Mucosa of gallbladder (tissue), 1 donor: ENCODE data around the gene FIGN. TPM values are rescaled to one million over a fixed set of nuclear protein-coding genes. Genes with fewer than 3 reads are reported as not detected.

Experiments used
- DNase-seq: peaks from one replicate; pipeline ENCODE4 v3.0.0-alpha.2; 2020; ENCODE audit warnings: low spot score
- total RNA-seq: library from RNA; stranded (reverse); gene quantifications from one replicate; pipeline ENCODE4 v1.2.1, GENCODE V29; 2021
- donor health status: DM: no; HTN: no; CAD: no.

Gene FIGN
- 5.9 TPM for total RNA-seq

- DNase-seq: peak; percentile 83
These were observed at the start of gene FIGN for GRCh38 chr2:163735685-163736432. FIGN (minus strand) TSS chr2:163736008; CDS start chr2:163734927, 1,081 bp downstream.

- DNase-seq: no peak
These were observed 49.4 kb upstream of the FIGN start for GRCh38 chr2:163785162-163785561.

GRCh38 chr2:163779970-163780597 is 44.3 kb upstream of the FIGN start:
- DNase-seq: peak; percentile 72

- peak; percentile 59 for DNase-seq
These were observed 42.4 kb upstream of the FIGN start for GRCh38 chr2:163778045-163778781.

GRCh38 chr2:163775304-163775703 is 39.5 kb upstream of the FIGN start:
- DNase-seq: no peak

GRCh38 chr2:163774862-163775261 is 39.1 kb upstream of the FIGN start:
- no peak for DNase-seq

GRCh38 chr2:163773276-163773675 is 37.5 kb upstream of the FIGN start:
- no peak for DNase-seq

- no peak for DNase-seq
These were observed 35.8 kb upstream of the FIGN start for GRCh38 chr2:163771596-163771995.

GRCh38 chr2:163768881-163769695 is 33.3 kb upstream of the FIGN start:
- no peak for DNase-seq

- DNase-seq: no peak
These were observed 31.3 kb upstream of the FIGN start for GRCh38 chr2:163767097-163767496.

- no peak for DNase-seq
These were observed 28.8 kb upstream of the FIGN start for GRCh38 chr2:163764566-163764965.

GRCh38 chr2:163759013-163759412 is 23.2 kb upstream of the FIGN start:
- DNase-seq: no peak

- no peak for DNase-seq
These were observed 22.0 kb upstream of the FIGN start for GRCh38 chr2:163757814-163758213.

- DNase-seq: no peak
These were observed 20.8 kb upstream of the FIGN start for GRCh38 chr2:163756588-163756987.

GRCh38 chr2:163755366-163755765 is 19.6 kb upstream of the FIGN start:
- no peak for DNase-seq

- no peak for DNase-seq
These were observed 17.9 kb upstream of the FIGN start for GRCh38 chr2:163753726-163754125.

GRCh38 chr2:163752267-163752666 is 16.5 kb upstream of the FIGN start:
- no peak for DNase-seq

GRCh38 chr2:163751696-163752095 is 15.9 kb upstream of the FIGN start:
- DNase-seq: no peak

GRCh38 chr2:163748420-163748819 is 12.6 kb upstream of the FIGN start:
- DNase-seq: no peak

GRCh38 chr2:163741435-163741834 is 5.6 kb upstream of the FIGN start:
- DNase-seq: no peak

- DNase-seq: no peak
These were observed 1.8 kb upstream of the FIGN start for GRCh38 chr2:163737563-163737962.

GRCh38 chr2:163737190-163737439 is 1.3 kb upstream of the FIGN start:
- DNase-seq: no peak
